ENCODE measurements around the gene CADM4.

- no peak for TF ChIP-seq CTCF (IDR thresholded peaks at IDR 0.05)
- TF ChIP-seq POLR2A (IDR thresholded peaks at IDR 0.05): no peak
These were observed 3.4 kb downstream of the CADM4 start for GRCh38 chr19:43636121-43636683.
